ENCODE data around the gene SRRD.

DNA sequence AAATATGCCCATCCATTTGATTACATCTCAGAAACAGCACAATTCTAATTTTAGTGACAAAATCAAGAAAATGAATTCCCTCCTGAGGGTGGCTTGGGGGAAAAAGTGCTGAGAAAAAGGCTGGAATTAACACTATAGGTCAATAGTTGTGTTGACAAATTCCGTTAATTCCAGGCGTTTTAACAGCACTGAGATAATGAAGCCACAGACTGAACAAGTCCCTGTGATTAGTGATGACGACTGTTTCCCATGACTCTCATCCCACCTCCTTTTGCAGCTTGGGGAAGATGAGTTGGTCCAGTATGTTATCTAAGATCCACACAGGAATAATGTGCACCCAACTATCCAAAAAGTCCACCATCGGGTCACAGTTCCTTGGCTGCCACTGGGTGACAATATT is 12.8 kb downstream of the SRRD start:
- TF ChIP-seq REST (IDR thresholded peaks at IDR 0.05; ENCODE audit: low read depth) (no peak), EP300 (IDR thresholded peaks at IDR 0.05; ENCODE audit: borderline replicate concordance) (no peak), YY1 (IDR thresholded peaks at IDR 0.05; ENCODE audit: low read depth) (no peak), TEAD4 (IDR thresholded peaks at IDR 0.05) (no peak)
